Measurements from ENCODE around the gene EXOC6. TPM values are rescaled to one million over a fixed set of nuclear protein-coding genes. Genes with fewer than 3 reads are reported as not detected.

Gene EXOC6
- total RNA-seq, 1 experiment from 2014 or later = 12.9 TPM

DNA sequence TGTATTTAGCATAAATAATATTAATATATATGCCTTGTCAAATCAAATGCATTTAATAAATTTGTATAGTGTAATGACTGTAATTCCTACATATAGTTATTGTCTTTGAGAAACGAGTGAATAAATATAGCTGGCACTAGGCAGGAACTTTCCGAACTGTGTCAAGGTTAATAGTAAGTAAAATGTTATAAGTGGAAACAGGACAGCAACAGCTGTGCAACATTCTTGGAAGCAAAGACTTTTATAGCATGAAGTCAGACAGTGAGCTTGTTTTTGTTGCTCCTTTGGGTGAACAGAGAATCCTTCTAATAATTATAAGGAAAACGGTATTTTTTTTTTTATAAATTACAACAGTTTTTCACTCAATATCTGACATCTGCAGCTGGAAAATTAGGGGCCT is 14.0 kb upstream of the EXOC6 start:
- no peaks in the 10 kb centered on the region for H3K36me3 ChIP-seq (ENCODE audit: control insufficient read depth in 1 of 2, insufficient read depth in 2 of 2, low read length in 2 of 2)
- ChIA-PET RAD21 (ENCODE audit: low non-redundant PET in 1 of 2, low total read pairs in 2 of 2, uncharacterized antibody in 2 of 2, unreplicated experiment in 2 of 2) (no interaction called here), CTCF (interaction anchor here (2.0 to 2.9 kb wide), 2 partner anchors 9 to 11 kb away, joined by 8 to 17 read pairs; no protein-coding TSS in a partner anchor), POLR2A (interaction anchor here (1.4 to 1.6 kb wide), 2 partner anchors 12 to 14 kb away, joined by 4 to 5 read pairs; partner anchors contain the start of gene EXOC6)
- no peaks in the 10 kb centered on the region for H3K4me1 ChIP-seq (ENCODE audit: control insufficient read depth in 1 of 2, insufficient read depth in 2 of 2, low read length in 2 of 2)
- no peak overlapping the region for H3K4me3 ChIP-seq (replicated peaks in 1 of 2; ENCODE audit: low read depth in 1 of 2, low read length in 2 of 2)
- no peaks in the 10 kb centered on the region for H4K20me1 ChIP-seq (ENCODE audit: insufficient read depth)
- intact Hi-C loops (cut with micrococcal nuclease) = no loop called here
- H3K27ac ChIP-seq (ENCODE audit: low read depth, low read length) = no peak overlapping the region
- peak overlapping the region; percentile 8 for H2AFZ ChIP-seq (ENCODE audit: low read depth, low read length, poor library complexity, severe bottlenecking)
- H3K9me3 ChIP-seq (ENCODE audit: control insufficient read depth in 1 of 2, insufficient read depth in 1 of 2, low read depth in 1 of 2, low read length in 2 of 2) = no peaks in the 10 kb centered on the region
- no TSS peak for BruUV-seq (replicated peaks)
- H3K9me2 ChIP-seq (ENCODE audit: insufficient read depth) = no peaks in the 10 kb centered on the region
- H3K9ac ChIP-seq (ENCODE audit: low read length) = no peak overlapping the region
- DNase-seq (ENCODE audit: low read depth, low spot score) = no peak
- no peaks in the 10 kb centered on the region for H3K27me3 ChIP-seq (ENCODE audit: insufficient read depth, low read length)
- no peaks in the 10 kb centered on the region for H3K79me2 ChIP-seq (ENCODE audit: insufficient read depth, low read length)
- no peak for ATAC-seq
- H3K4me2 ChIP-seq (ENCODE audit: low read length) = no peak overlapping the region
- no peak for TF ChIP-seq SP1 (IDR thresholded peaks at IDR 0.05; ENCODE audit: low read depth)
- TF ChIP-seq TCF7L2 (IDR thresholded peaks at IDR 0.05; ENCODE audit: borderline replicate concordance, extremely low read depth, insufficient read depth, insufficient read length) = no peak
- no peak for TF ChIP-seq POLR2A (IDR thresholded peaks at IDR 0.05; ENCODE audit: borderline replicate concordance, extremely low read depth, insufficient read depth, insufficient read length)
- TF ChIP-seq ZNF274 (IDR thresholded peaks at IDR 0.05; ENCODE audit: low read depth, low read length) = no peak
- TF ChIP-seq CEBPB (IDR thresholded peaks at IDR 0.05; ENCODE audit: low read depth) = no peak
- TF ChIP-seq YY1 (IDR thresholded peaks at IDR 0.05; ENCODE audit: extremely low read depth, insufficient replicate concordance, low read depth, low read length) = no peak
- TF ChIP-seq, protein P1, sequence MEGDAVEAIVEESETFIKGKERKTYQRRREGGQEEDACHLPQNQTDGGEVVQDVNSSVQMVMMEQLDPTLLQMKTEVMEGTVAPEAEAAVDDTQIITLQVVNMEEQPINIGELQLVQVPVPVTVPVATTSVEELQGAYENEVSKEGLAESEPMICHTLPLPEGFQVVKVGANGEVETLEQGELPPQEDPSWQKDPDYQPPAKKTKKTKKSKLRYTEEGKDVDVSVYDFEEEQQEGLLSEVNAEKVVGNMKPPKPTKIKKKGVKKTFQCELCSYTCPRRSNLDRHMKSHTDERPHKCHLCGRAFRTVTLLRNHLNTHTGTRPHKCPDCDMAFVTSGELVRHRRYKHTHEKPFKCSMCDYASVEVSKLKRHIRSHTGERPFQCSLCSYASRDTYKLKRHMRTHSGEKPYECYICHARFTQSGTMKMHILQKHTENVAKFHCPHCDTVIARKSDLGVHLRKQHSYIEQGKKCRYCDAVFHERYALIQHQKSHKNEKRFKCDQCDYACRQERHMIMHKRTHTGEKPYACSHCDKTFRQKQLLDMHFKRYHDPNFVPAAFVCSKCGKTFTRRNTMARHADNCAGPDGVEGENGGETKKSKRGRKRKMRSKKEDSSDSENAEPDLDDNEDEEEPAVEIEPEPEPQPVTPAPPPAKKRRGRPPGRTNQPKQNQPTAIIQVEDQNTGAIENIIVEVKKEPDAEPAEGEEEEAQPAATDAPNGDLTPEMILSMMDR (IDR thresholded peaks at IDR 0.05 in 2 of 3, conservative IDR thresholded peaks at IDR 0.05 in 1 of 3; ENCODE audit: borderline replicate concordance in 1 of 3, insufficient read depth in 1 of 3, low read depth in 2 of 3, low read length in 2 of 3) = no peak
- TF ChIP-seq JUND (IDR thresholded peaks at IDR 0.05) = no peak
- no peak for TF ChIP-seq SRF (IDR thresholded peaks at IDR 0.05; ENCODE audit: low read depth)
- no peak for TF ChIP-seq RAD21 (IDR thresholded peaks at IDR 0.05; ENCODE audit: low read depth)
- TF ChIP-seq SIN3A (IDR thresholded peaks at IDR 0.05; ENCODE audit: low read depth) = no peak
- no peak for TF ChIP-seq EGR1 (IDR thresholded peaks at IDR 0.05; ENCODE audit: low read depth)
- no peak for TF ChIP-seq REST (IDR thresholded peaks at IDR 0.05; ENCODE audit: low read depth)
- no peak for TF ChIP-seq ZFX (IDR thresholded peaks at IDR 0.05)
